A673 (cell line): Measurements from ENCODE around the gene USP40.

Experiments used
- CTCF ChIP-seq: fragments of 300-800, 200-600 bp; sonication (generic); conservative IDR thresholded peaks from 2 replicates; pipeline ENCODE4 v1.5.1; 2017; ENCODE audit warnings: low read depth, mild to moderate bottlenecking, antibody characterized with exemption, low read length, moderate library complexity, mixed read lengths
- EZH2 ChIP-seq: fragments of 200-600 bp; sonication (generic); IDR thresholded peaks from 2 replicates; pipeline ENCODE4 v1.6.1; 2017; ENCODE audit warnings: borderline replicate concordance, low read depth, mild to moderate bottlenecking, mixed read lengths, antibody characterized with exemption, low read length; ENCODE audit not compliant: poor library complexity, severe bottlenecking

- TF ChIP-seq EZH2 (no peak), CTCF (no peak)
These were observed 26.6 kb upstream of the USP40 start for GRCh38 chr2:233593201-233593600.
